HepG2 (cell line): ENCODE results near the gene ASB16. TPM values are rescaled to one million over a fixed set of nuclear protein-coding genes. Genes with fewer than 3 reads are reported as not detected.
A peak's percentile ranks its signal among the peaks of the same experiment; 100 is the strongest.

Source experiments
- AGO1 ChIP-seq: fragments of 200-400 bp; formaldehyde crosslinking; IDR thresholded peaks from 2 replicates; pipeline ENCODE4 v1.6.1; 2017; ENCODE audit warnings: mild to moderate bottlenecking, low read depth, low read length, moderate library complexity; ENCODE audit not compliant: poor library complexity, severe bottlenecking
- KDM2A ChIP-seq: sonication (generic); formaldehyde crosslinking; IDR thresholded peaks from 2 replicates; pipeline ENCODE4 v1.4.0; 2020; ENCODE audit warnings: low read depth, missing genetic modification reagents, borderline replicate concordance
- NR2F1 ChIP-seq, 2 experiments: fragments of 450-650 bp in 1 of 2; formaldehyde crosslinking in 1 of 2; IDR thresholded peaks; 2 replicates each; pipeline versions ENCODE4 v1.5.0 to v1.6.1; 2016 to 2020; ENCODE audit warnings: mild to moderate bottlenecking in 1 of 2, missing compliant biosample characterization in 1 of 2, missing genetic modification reagents in 1 of 2, moderate library complexity in 1 of 2
- PHF8 ChIP-seq: sonication (generic); formaldehyde crosslinking; IDR thresholded peaks from 2 replicates; pipeline ENCODE4 v1.5.0; 2020; ENCODE audit warnings: missing genetic modification reagents
- POLR2AphosphoS5 ChIP-seq: IDR thresholded peaks from 2 replicates; pipeline ENCODE4 v1.6.1; 2012; ENCODE audit warnings: low read depth, low read length
- SUZ12 ChIP-seq: fragments of 150-350 bp; IDR thresholded peaks from 2 replicates; pipeline ENCODE4 v1.6.1; 2014; ENCODE audit warnings: low read depth, low read length
- TCF12 ChIP-seq, 2 experiments: fragments of 450-650 bp in 1 of 2; sonication (generic) in 1 of 2; formaldehyde crosslinking in 1 of 2; IDR thresholded peaks; 2 replicates each; pipeline versions ENCODE4 v1.6.1 to v1.8.0; 2017 to 2022; ENCODE audit warnings: antibody characterized with exemption in 1 of 2, mild to moderate bottlenecking in 1 of 2, missing genetic modification reagents in 1 of 2, moderate library complexity in 1 of 2
- ZBTB4 ChIP-seq: sonication (generic); formaldehyde crosslinking; IDR thresholded peaks from 2 replicates; pipeline ENCODE4 v1.4.0; 2020; ENCODE audit warnings: missing genetic modification reagents, mild to moderate bottlenecking, borderline replicate concordance
- ZBTB8A ChIP-seq: sonication (generic); formaldehyde crosslinking; IDR thresholded peaks from 2 replicates; pipeline ENCODE4 v1.4.0; 2020; ENCODE audit warnings: mild to moderate bottlenecking, low read depth, missing genetic modification reagents, borderline replicate concordance
- ZFP41 ChIP-seq: sonication (generic); formaldehyde crosslinking; IDR thresholded peaks from 2 replicates; pipeline ENCODE4 v1.4.0; 2020; ENCODE audit warnings: mild to moderate bottlenecking, missing genetic modification reagents, borderline replicate concordance
- ZNF251 ChIP-seq: sonication (generic); formaldehyde crosslinking; IDR thresholded peaks from 2 replicates; pipeline ENCODE4 v1.9.0; 2021; ENCODE audit warnings: mild to moderate bottlenecking, missing genetic modification reagents
- ZNF350 ChIP-seq: sonication (generic); formaldehyde crosslinking; IDR thresholded peaks from 2 replicates; pipeline ENCODE4 v1.4.0; 2020; ENCODE audit warnings: mild to moderate bottlenecking, low read depth, missing genetic modification reagents, borderline replicate concordance
- ZNF430 ChIP-seq: sonication (generic); formaldehyde crosslinking; IDR thresholded peaks from 2 replicates; pipeline ENCODE4 v1.9.0; 2021; ENCODE audit warnings: mild to moderate bottlenecking, missing genetic modification reagents
- ZNF639 ChIP-seq: conservative IDR thresholded peaks from 2 replicates; pipeline ENCODE4 v1.6.1; 2018; ENCODE audit warnings: missing genetic modification reagents
- ZNF687 ChIP-seq: sonication (generic); formaldehyde crosslinking; IDR thresholded peaks from 2 replicates; pipeline ENCODE4 v1.5.1; 2020; ENCODE audit warnings: mild to moderate bottlenecking, missing genetic modification reagents, moderate library complexity
- ZNF816 ChIP-seq: sonication (generic); formaldehyde crosslinking; IDR thresholded peaks from 2 replicates; pipeline ENCODE4 v1.8.0; 2022; ENCODE audit warnings: missing genetic modification reagents, mild to moderate bottlenecking, borderline replicate concordance
- ZNF883 ChIP-seq: sonication (generic); formaldehyde crosslinking; IDR thresholded peaks from 2 replicates; pipeline ENCODE4 v1.5.1; 2020; ENCODE audit warnings: mild to moderate bottlenecking, missing genetic modification reagents; ENCODE audit errors: not compliant biosample characterization
- polyA plus RNA-seq, 8 experiments: library from polyadenylated mRNA; depleted of rRNA in 3 of 8; stranded (reverse) in 7 of 8; unstranded in 1 of 8; fragments of >200 nt; fragmentation: Illumina TruSeq in 4 of 8; extraction: Trizol in 4 of 8; gene quantifications; 2 replicates each; pipeline versions ENCODE4 v1.2.1 to v1.2.3, GENCODE V29; 2011 to 2016; ENCODE audit warnings: low read depth in 4 of 8, missing spikeins in 1 of 8, mixed read lengths in 1 of 8; ENCODE audit not compliant: insufficient read depth in 1 of 8
- total RNA-seq, 5 experiments: library from RNA; depleted of rRNA; stranded (reverse); fragments of >200 nt; fragmentation: Illumina TruSeq; extraction: Trizol; gene quantifications; 2 replicates each; pipeline ENCODE4 v1.2.3, GENCODE V29; 2016; ENCODE audit warnings: low read depth in 1 of 5

ASB16 gene
- total and polyA plus RNA-seq, 2 of the 13 experiments (the other 11 are each of a cell fraction or from before 2014, with no cell fraction given) = 0.07 TPM; not detected in 1

- TF ChIP-seq ZNF639 (CRISPR knock-in tag) (0 out of 2 replicates have a peak, but pooled peaks have one; percentile 55), KDM2A (0 out of 2 replicates have a peak, but pooled peaks have one; percentile 11), SUZ12 (no peak), ZNF816 (peak; percentile 66; the same call in 1 of the 2 replicates), TCF12 (IDR thresholded peaks at IDR 0.05) (no peak), TCF12 (CRISPR knock-in tag; IDR thresholded peaks at IDR 0.05) (no peak), AGO1 (no peak), NR2F1 (CRISPR knock-in tag; IDR thresholded peaks at IDR 0.05) (peak in 1 of 2 experiments; percentile 71; a peak in 1 of 4 replicates), ZNF251 (CRISPR knock-in tag) (0 out of 2 replicates have a peak, but pooled peaks have one; percentile 31), POLR2AphosphoS5 (no peak), ZNF430 (CRISPR knock-in tag) (peak; percentile 46; the same call in 1 of the 2 replicates), ZBTB4 (CRISPR knock-in tag) (peak; percentile 61; the same call in 1 of the 2 replicates), ZNF883 (CRISPR knock-in tag) (peak; percentile 20), ZNF350 (CRISPR knock-in tag) (peak; percentile 84; the same call in 1 of the 2 replicates), ZFP41 (CRISPR knock-in tag) (no peak; the same call in 1 of the 2 replicates), ZBTB8A (CRISPR knock-in tag) (0 out of 2 replicates have a peak, but pooled peaks have one; percentile 24), PHF8 (CRISPR knock-in tag) (peak; percentile 20; the same call in 1 of the 2 replicates), ZNF687 (CRISPR knock-in tag) (peak; percentile 99)
Observed at GRCh38 chr17:44133918-44134476, 36.5 kb upstream of the ASB16 start (continued).
